B cell (primary cell): ENCODE data around the gene ZIC4. TPM values are rescaled to one million over a fixed set of nuclear protein-coding genes. Genes with fewer than 3 reads are reported as not detected.

Experiments used
- ATAC-seq: fragments of 200-7000 bp; cut with Tn5 transposase; one replicate; pipeline ENCODE4 v1.10.0; 2021; ENCODE audit warnings: low read depth, mild to moderate bottlenecking, moderate number of reproducible peaks, moderate library complexity
- CTCF ChIA-PET: fragments of 350-600 bp; sonication (Branson Sonifier 250); formaldehyde crosslinking; loops from one replicate; lab custom pipeline; 2021; ENCODE audit warnings: antibody characterized with exemption, inconsistent platforms; lab: Charles Lee
- POLR2A ChIA-PET: fragments of 350-600 bp; sonication (Branson Sonifier 250); formaldehyde crosslinking; loops from one replicate; lab custom pipeline; 2021; ENCODE audit warnings: antibody characterized with exemption; lab: Charles Lee
- DNase-seq: peaks from one replicate; pipeline ENCODE4 v3.0.0; 2013
- H2AFZ ChIP-seq: 2 replicates; pipeline ENCODE4 v1.6.1; 2012; ENCODE audit warnings: mild to moderate bottlenecking, low read depth, low read length; ENCODE audit not compliant: insufficient read depth, poor library complexity, severe bottlenecking
- H3K27ac ChIP-seq, 2 donors: 1 replicate in 1 of 2; 2 replicates in 1 of 2; pipeline ENCODE4 v1.5.1; 2012 to 2013; ENCODE audit warnings: low read length in 2 of 2, mild to moderate bottlenecking in 2 of 2, moderate library complexity in 1 of 2
- H3K27me3 ChIP-seq, 4 experiments: fragments of 200-600 bp in 1 of 4; sonication (generic) in 1 of 4; replicated peaks in 1 of 4; 1 replicate in 2 of 4; 2 replicates in 2 of 4; pipeline versions ENCODE4 v1.6.1 to v1.7.0; 2013 to 2016; ENCODE audit warnings: low read length in 3 of 4, mild to moderate bottlenecking in 2 of 4, mixed read lengths in 1 of 4, moderate library complexity in 1 of 4; ENCODE audit not compliant: insufficient read depth in 4 of 4, control insufficient read depth in 3 of 4; ENCODE audit errors: control extremely low read depth in 1 of 4
- H3K36me3 ChIP-seq, 2 experiments: replicated peaks in 1 of 2; 1 replicate in 1 of 2; 2 replicates in 1 of 2; pipeline versions ENCODE4 v1.6.1 to v1.7.1; 2013; ENCODE audit warnings: low read length in 1 of 2; ENCODE audit not compliant: insufficient read depth in 2 of 2, control insufficient read depth in 1 of 2; ENCODE audit errors: control extremely low read depth in 1 of 2, extremely low read depth in 1 of 2
- H3K4me1 ChIP-seq, 2 donors: fragments of 200-600 bp in 1 of 2; sonication (generic) in 1 of 2; 1 replicate in 1 of 2; 2 replicates in 1 of 2; pipeline versions ENCODE4 v1.5.1 to v1.6.1; 2013 to 2017; ENCODE audit warnings: low read length in 2 of 2; ENCODE audit not compliant: control insufficient read depth in 2 of 2, insufficient read depth in 2 of 2
- H3K4me2 ChIP-seq: replicated peaks from 2 replicates; pipeline ENCODE3; 2012; ENCODE audit warnings: mild to moderate bottlenecking, low read depth, low read length; ENCODE audit not compliant: poor library complexity, severe bottlenecking
- H3K4me3 ChIP-seq, 5 experiments: fragments of 200-600 bp in 1 of 5; sonication (generic) in 1 of 5; 1 replicate in 3 of 5; 2 replicates in 2 of 5; pipeline versions ENCODE4 v1.5.1 to v1.7.0; 2011 to 2016; ENCODE audit warnings: low read length in 4 of 5, mild to moderate bottlenecking in 4 of 5, low read depth in 2 of 5, control low read depth in 1 of 5, moderate library complexity in 1 of 5; ENCODE audit not compliant: insufficient read depth in 1 of 5; ENCODE audit errors: control extremely low read depth in 1 of 5, extremely low read depth in 1 of 5
- H3K79me2 ChIP-seq: fragments of 200-600 bp; sonication (generic); one replicate; pipeline ENCODE4 v1.6.0; 2016; ENCODE audit warnings: low read length; ENCODE audit not compliant: control insufficient read depth, insufficient read depth
- H3K9ac ChIP-seq: fragments of 200-600 bp; sonication (generic); 2 replicates; pipeline ENCODE4 v1.6.1; 2017; ENCODE audit warnings: mild to moderate bottlenecking, low read length, moderate library complexity
- H3K9me3 ChIP-seq, 3 donors: one replicate each; pipeline versions ENCODE4 v1.6.1 to v1.7.1; 2013; ENCODE audit warnings: low read length in 2 of 3; ENCODE audit not compliant: control insufficient read depth in 2 of 3, insufficient read depth in 1 of 3; ENCODE audit errors: control extremely low read depth in 1 of 3
- H4K20me1 ChIP-seq: 2 replicates; pipeline ENCODE4 v1.6.0; 2012; ENCODE audit warnings: mild to moderate bottlenecking, low read length; ENCODE audit not compliant: insufficient read depth, control insufficient read depth, poor library complexity, severe bottlenecking
- H3K27ac Mint-ChIP-seq: one replicate; pipeline ENCODE4 v1.8.0; 2021; ENCODE audit warnings: mixed read lengths
- H3K27me3 Mint-ChIP-seq: one replicate; pipeline ENCODE4 v1.8.0; 2021; ENCODE audit warnings: mixed read lengths
- H3K4me1 Mint-ChIP-seq: one replicate; pipeline ENCODE4 v1.8.0; 2021; ENCODE audit warnings: mixed read lengths
- H3K4me3 Mint-ChIP-seq: one replicate; pipeline ENCODE4 v1.8.0; 2021; ENCODE audit warnings: mixed read lengths
- H3K9me3 Mint-ChIP-seq: one replicate; pipeline ENCODE4 v1.8.0; 2022; ENCODE audit warnings: mixed read lengths; ENCODE audit not compliant: insufficient read depth
- CTCF ChIP-seq: fragments of 200-600 bp; IDR thresholded peaks from one replicate; pipeline ENCODE4 v1.8.0; 2022; ENCODE audit warnings: antibody characterized with exemption, mild to moderate bottlenecking
- EZH2 ChIP-seq: IDR thresholded peaks from 2 replicates; pipeline ENCODE4 v1.6.1; 2012; ENCODE audit warnings: borderline replicate concordance, low read depth, mild to moderate bottlenecking, moderate library complexity, low read length; ENCODE audit not compliant: insufficient read depth, poor library complexity, severe bottlenecking
- WGBS: methylation state at CpG from one replicate; pipeline ENCODE4 v1.1.5; 2013; ENCODE audit warnings: missing lambda C conversion rate; ENCODE audit not compliant: insufficient coverage; 5-methylcytosine and 5-hydroxymethylcytosine counted together
- intact Hi-C: fragments of 100-400 bp; cut with micrococcal nuclease; formaldehyde crosslinking; loops from one replicate; pipeline ENCODE4 v1.10.0; 2022
- polyA plus RNA-seq: library from polyadenylated mRNA; depleted of rRNA; stranded (reverse); fragments of >200 nt; gene quantifications from 2 replicates; pipeline ENCODE4 v1.2.3, GENCODE V29; 2012
- total RNA-seq, 2 donors: library from RNA; stranded (reverse); fragments of 120-200 nt in 1 of 2; gene quantifications; 1 replicate in 1 of 2; 2 replicates in 1 of 2; pipeline versions ENCODE4 v1.2.3 to v1.2.4, GENCODE V29; 2013 to 2022

ZIC4 gene
- total and polyA plus RNA-seq, 2 donors (not counting 1 experiment from before 2014, with no cell fraction given): not detected

DNA sequence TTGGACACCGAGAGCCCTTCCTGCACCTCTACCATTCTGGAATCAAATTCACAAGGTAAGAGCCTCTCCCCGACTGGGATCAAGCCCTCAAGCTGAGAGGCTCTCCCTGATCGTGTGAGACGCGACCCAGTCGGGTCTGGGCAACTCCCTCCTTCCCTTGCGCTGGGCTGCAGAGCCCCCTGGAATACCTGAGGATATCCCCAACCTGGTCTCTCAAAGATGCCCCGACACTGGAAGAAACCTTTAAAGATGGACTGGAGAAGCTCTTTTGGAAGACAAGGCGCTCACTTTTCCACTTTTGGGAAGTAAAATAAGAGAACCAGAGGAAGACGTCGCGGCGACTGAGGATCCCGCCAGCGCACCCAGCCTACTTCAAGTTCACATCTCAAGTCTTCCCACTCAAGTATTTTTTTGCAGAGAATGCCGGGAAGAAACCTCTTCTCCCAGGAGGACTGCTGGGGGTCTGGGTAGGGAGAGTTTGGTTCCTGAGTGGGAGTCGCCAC lies 33.8 kb downstream of the ZIC4 start:
- Mint-ChIP-seq H3K27ac (no peak overlapping the region), H3K4me3 (no peak overlapping the region), H3K9me3 (no peaks in the 10 kb centered on the region), H3K27me3 (peaks cover 83% of the 10 kb centered on the region), H3K4me1 (no peaks in the 10 kb centered on the region)
- DNase-seq (no peak), ATAC-seq (no peak)
- H3K27me3 ChIP-seq: peaks cover 0 to 64% (median 36%) of the 10 kb centered on the region in 4 experiments
- 32% methylated on average over 7 of the region's 17 CpGs for WGBS
- H4K20me1 ChIP-seq: no peaks in the 10 kb centered on the region
- CTCF ChIA-PET: no interaction called here
- H3K36me3 ChIP-seq: no peaks in the 10 kb centered on the region
- intact Hi-C loops: no loop called here
- H3K4me1 ChIP-seq: no peaks in the 10 kb centered on the region
- peaks cover 0 to 20% (median 0%) of the 10 kb centered on the region in 3 donors for H3K9me3 ChIP-seq
- H3K4me3 ChIP-seq: no peak overlapping the region
- no peak for TF ChIP-seq EZH2
- no peak for TF ChIP-seq CTCF
- H3K4me2 ChIP-seq: no peak overlapping the region
- no peak overlapping the region for H3K27ac ChIP-seq
- H3K79me2 ChIP-seq: no peaks in the 10 kb centered on the region
- POLR2A ChIA-PET: no interaction called here
- no peak overlapping the region for H2AFZ ChIP-seq
- H3K9ac ChIP-seq: no peak overlapping the region

- Histone ChIP-seq H3K9ac (no peak overlapping the region), H3K79me2 (no peaks in the 10 kb centered on the region), H3K27ac (no peak overlapping the region), H2AFZ (no peak overlapping the region), H3K9me3 (peaks cover 0 to 17% (median 0%) of the 10 kb centered on the region in 3 donors), H3K4me1 (no peaks in the 10 kb centered on the region), H3K36me3 (no peaks in the 10 kb centered on the region), H3K4me3 (no peak overlapping the region), H3K4me2 (no peak overlapping the region), H4K20me1 (no peaks in the 10 kb centered on the region), H3K27me3 (peaks cover 0 to 58% (median 33%) of the 10 kb centered on the region in 4 experiments)
- ChIA-PET POLR2A (no interaction called here), CTCF (no interaction called here)
- Mint-ChIP-seq H3K27me3 (peaks cover 78% of the 10 kb centered on the region), H3K4me3 (no peak overlapping the region), H3K4me1 (no peaks in the 10 kb centered on the region), H3K9me3 (no peaks in the 10 kb centered on the region), H3K27ac (no peak overlapping the region)
- ATAC-seq (no peak), DNase-seq (no peak)
- WGBS: 13% methylated on average over 1 of the region's 7 CpGs
- intact Hi-C loops: no loop called here
- no peak for TF ChIP-seq CTCF
- no peak for TF ChIP-seq EZH2
Measured at GRCh38 chr3:147371771-147372340, 34.5 kb downstream of the ZIC4 start.
